GM20000 (cell line): ENCODE measurements around the gene IQCM.

Source experiments
- DNase-seq: peaks from one replicate; pipeline ENCODE4 v3.0.0; 2012; ENCODE audit warnings: low spot score
- CTCF ChIP-seq: IDR thresholded peaks from 2 replicates; pipeline ENCODE4 v1.5.1; 2012; ENCODE audit warnings: mild to moderate bottlenecking, control low read depth; ENCODE audit errors: extremely low read depth, missing control alignments

Gene IQCM

DNA sequence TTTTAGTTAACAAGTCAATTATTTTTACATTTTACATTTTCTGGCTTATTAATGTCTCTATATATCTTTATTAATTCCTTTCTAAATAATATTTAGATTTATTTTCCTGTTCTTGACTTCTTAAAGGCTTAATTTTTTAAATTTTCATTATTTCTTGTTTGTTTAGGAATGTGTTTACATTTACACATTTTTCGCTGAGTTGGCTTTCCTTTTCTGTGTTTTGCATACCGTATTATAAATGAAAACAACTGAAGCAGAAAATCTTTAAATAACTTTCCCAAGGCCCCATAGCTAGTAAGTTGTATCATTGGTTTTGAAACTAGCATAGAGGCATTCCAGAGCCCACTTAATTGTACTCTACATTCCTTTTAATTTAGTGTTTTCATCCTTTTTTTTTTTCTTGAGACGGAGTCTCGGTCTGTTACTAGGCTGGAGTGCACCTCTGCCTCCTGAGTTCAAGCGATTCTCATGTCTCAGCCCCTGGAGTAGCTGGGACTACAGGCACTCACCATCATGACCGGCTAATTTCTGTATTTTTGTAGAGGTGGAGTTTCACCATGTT, 261.6 kb downstream of the IQCM start:
- TF ChIP-seq CTCF, result no peak
- no peak for DNase-seq

DNA sequence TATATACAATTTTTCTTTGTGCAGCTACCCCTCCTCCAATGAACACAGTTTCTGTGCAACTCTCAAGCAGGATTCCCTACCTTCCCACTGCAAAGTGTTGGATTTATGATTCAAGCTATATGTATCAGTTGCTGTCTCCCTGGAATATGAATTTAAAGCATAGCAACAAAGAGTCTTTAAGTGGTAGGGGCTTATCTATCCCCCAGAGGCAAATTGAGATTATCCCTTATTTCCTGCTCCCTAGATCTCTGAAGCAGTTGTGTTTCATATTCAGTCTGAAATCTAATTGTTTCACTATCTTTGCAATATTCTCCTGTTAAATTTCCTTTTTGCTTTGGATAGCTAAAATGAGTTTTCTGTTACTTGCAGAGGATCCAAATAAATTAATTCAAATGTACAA, 263.0 kb downstream of the IQCM start:
- DNase-seq, result no peak
- no peak for TF ChIP-seq CTCF

GRCh38 chr4:149549911-149550310, 265.7 kb downstream of the IQCM start:
- DNase-seq, result no peak
- TF ChIP-seq CTCF, result no peak

- DNase-seq, result no peak
- TF ChIP-seq CTCF, result no peak
Measured at GRCh38 chr4:149534779-149535178, 280.9 kb downstream of the IQCM start.

GRCh38 chr4:149531861-149532260, 283.8 kb downstream of the IQCM start:
- no peak for DNase-seq

DNA sequence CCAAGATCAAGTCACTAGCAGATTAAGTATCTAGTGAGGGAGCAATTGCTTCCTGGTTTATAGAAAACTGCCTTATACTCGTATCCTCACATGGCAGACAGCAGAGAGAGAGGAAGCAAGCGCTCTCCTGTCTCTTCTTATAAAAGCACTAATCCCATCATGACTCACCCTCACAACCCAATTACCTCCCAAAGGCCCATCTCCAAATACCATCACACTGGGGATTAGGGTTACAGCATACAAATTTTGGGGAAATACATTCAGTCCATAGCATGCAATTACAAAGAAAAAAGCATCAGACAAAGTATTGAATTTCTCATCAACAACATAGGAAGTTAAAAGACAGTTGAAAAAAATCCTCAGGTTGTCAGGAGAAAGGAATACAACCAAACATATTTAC, 292.6 kb downstream of the IQCM start:
- DNase-seq, result no peak

More at GRCh38 chr4:149531861-149532260, 283.8 kb downstream of the IQCM start:
- no peak for TF ChIP-seq CTCF

GRCh38 chr4:149521611-149522425, 293.8 kb downstream of the IQCM start:
- no peak for DNase-seq
- TF ChIP-seq CTCF, result no peak

More for the DNA sequence above, 292.6 kb downstream of the IQCM start:
- no peak for TF ChIP-seq CTCF
